Activated CD4-positive, CD25-positive, alpha-beta regulatory T cell treated with anti-CD3 and anti-CD28 coated beads, Interleukin-2, amount 50 U/mL, for 72 hours (primary cell): ENCODE results near the gene SPI1.

Source experiments
- DNase-seq: peaks from one replicate; pipeline ENCODE4 v3.0.0; 2021

The SPI1 gene

DNA sequence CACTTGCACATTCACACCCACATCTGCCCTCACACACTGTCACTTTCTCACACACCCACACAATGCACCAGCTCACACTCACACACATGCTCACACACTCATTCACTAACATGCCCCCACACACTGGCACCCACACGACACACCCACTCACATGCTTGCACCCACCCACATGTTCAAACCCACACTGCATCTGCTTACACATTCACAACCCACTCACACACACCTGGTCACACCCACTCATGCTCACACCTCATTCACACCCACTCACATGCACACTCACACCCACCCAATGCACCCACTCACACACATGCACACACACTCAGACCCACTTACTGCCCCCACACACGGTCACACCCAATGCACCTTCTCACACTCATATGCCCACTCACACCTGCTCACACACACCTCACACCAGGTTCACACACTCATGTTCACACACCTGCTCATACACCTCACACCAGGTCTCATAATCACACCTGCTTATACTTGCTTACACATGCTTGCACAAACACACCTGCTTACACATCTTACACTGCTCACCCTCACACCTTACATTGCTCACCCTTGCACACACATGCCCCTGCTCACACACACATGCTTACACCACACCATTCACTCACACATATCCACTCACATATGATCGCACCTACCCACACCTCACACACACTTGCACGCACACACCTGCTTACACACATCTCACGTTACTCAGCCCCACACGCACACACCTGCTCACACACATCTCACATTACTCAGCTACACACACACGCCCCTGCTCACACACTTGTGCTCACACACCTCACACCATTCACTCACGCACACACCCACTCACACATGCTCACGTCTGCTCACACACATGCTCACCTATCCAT is 22.0 kb downstream of the SPI1 start:
- DNase-seq, result no peak

DNA sequence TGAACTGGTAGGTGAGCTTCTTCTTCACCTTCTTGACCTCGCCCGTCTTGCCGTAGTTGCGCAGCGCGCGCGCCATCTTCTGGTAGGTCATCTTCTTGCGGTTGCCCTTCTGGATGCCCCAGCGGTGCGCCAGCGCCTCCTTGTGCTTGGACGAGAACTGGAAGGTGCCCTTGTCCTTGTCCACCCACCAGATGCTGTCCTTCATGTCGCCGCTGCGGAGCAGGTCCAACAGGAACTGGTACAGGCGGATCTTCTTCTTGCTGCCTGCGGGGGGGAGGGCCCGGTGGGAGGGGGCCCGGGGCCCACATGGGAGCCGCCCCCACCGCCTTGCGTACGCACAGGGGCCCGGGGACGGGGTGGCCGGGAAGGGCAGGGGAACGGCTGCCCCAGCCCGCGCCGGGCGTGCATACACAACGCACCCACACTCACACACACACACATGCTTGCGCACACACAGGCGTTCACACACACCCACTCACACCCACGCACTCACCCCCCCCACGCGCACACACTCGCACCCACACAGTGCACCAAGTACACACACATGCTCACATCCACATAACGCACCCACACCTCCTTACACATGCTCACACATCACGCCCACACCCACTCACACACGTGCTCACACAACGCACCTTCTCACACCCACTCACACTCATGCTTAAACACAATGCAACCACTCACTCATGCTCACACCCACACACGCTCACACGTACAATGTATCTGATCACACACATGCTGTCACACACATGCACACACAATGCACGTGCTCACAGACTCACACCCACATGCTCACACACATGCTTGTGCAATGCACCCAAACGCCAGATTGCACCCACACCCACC is 22.8 kb downstream of the SPI1 start:
- peak; percentile 48 for DNase-seq

DNA sequence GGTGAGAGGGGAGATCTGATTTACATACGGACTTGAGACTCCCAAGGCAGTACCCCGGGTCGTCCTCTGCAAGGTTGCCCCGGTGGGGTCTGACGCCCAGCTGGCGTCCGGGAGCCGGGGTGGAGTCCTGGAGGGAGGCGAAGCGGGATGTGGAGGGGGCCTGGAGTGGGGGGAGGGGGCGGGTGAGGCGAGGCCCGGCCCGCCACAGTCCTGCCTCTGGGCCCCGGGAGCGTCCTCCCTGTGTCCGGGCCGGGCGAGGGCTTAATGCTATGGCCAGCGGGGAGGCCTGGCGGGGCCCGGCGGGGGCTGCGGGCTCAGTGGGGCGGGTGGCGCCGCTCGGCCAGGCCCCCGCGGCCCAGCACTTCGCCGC is 23.4 kb downstream of the SPI1 start:
- DNase-seq, result no peak

DNA sequence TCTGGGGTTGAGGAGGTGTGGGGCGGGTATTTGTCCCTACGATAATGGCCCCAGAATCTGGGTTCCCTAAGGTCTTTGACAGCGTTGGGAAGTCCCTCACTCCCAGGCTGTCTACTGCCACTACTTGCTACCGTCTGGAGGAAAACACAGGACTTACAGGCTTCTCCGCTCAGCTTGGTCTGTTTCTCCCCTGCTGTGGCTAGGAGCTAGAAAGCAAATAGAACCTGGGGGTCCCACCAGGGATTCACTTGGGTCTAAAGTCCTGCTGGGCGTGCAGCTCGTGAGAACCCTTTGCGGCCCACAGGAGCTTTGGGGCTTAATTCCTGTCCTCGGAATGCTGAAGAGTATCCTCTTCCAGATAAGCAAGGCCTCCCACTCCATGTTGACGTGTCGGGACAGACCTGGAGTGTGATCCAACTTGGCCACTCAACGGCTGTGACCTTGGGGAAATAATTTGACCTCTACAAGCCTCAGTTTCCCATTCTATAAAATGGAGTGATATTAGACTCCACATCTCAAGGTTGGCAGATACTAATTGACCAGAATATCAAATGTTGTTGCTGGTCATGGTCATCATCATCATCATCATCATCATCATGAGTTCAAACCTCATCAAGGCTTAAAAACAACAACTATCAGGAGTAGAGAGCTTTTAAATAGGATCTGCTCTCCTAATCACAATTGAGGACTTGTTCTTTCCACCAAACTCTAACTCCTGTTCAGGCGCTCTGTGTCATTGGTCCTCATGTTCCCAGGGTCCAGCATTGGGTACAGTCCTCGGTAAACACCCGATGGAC is 24.2 kb downstream of the SPI1 start:
- no peak for DNase-seq

- DNase-seq, result no peak
These were observed 25.8 kb downstream of the SPI1 start, which contains the start of gene MYBPC3 for GRCh38 chr11:47352556-47352955. Gene MYBPC3 (minus strand): TSS chr11:47352702. CDS start chr11:47352647, 55 bp downstream.

DNA sequence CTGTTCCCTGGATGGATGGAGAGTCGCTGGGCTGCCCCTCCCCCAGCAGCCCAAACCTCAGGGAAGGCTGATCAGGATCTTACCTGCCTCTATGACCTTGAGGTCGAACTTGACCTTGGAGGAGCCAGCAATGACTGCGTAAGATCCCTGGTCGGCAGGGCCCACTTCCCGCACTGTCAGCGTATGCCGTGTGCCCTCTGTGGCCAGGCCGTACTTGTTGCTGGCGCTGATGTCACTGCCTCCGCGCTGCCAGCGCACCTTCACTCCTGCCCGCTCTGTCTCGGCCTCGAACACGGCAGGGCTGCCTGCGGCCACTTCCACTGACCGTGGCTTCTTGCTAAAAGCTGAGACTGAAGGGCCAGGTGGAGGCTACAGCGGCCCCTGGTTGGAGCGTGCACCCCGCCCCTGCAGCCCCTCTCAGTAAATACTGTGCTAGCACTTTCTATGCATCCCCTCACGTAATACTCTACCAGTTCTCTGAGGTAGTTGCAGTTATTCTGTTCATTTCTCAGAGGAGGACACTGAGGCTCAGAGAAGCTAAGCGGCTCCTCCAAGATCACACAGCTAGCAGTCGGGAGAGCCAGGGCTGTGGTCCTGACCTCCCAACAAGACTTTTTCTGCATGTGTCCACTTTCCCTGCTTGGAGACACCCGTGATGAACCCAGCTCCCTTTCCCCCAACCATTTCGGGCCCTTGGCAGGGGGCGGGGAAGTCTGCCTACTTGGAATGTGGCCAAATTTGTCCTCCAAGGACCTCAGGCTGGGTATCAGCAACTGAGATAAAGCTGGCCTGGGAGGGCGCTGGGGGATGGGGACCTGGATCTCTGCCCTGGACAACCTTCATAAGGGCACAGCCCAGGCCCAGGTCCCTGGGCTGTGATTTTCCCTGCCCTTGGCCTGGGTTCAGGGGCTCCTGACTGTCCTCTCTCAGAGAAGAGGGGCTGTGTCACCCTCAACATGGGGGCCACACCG is 26.9 kb downstream of the SPI1 start:
- no peak for DNase-seq

DNA sequence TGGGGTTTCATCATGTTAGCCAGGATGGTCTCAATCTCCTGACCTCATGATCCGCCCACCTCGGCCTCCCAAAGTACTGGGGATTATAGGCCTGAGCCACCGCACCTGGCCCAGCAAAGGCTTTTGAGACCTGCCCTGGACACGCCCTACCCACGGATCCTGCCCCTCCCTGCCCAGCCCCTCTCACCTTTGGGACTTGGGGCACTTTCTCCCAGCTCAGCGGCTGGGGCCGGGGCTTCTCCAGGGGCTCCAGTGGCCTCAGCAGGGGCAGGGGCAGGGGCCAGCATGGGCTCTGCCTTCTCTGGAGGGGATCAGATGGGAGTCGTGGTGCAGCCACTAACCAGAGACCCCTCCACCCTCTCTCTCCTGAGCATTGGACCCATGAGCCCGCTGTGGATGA is 28.0 kb downstream of the SPI1 start:
- no peak for DNase-seq

- DNase-seq, result no peak
These were observed 28.7 kb downstream of the SPI1 start for GRCh38 chr11:47349521-47350095.

DNA sequence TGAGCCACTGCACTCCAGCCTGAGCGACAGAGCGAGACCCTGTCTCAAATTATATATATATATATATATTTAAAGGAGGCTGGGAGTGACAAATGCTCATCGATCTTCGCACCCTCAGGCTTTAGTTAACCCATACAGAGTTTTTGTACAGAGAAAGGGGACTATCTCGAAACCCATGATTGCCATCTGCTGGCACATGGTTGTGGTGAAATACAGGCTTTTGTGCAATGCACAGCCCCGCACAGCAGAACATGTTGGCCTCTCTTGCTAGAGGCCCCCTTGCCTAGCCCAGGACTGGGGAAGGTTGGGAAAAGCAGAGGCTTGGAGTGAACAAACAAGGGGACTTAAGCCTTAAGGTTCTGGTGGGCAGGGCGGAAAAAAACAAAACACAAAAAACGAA is 29.5 kb downstream of the SPI1 start:
- DNase-seq, result no peak

GRCh38 chr11:47348131-47348802 is 30.1 kb downstream of the SPI1 start:
- DNase-seq, result no peak

DNA sequence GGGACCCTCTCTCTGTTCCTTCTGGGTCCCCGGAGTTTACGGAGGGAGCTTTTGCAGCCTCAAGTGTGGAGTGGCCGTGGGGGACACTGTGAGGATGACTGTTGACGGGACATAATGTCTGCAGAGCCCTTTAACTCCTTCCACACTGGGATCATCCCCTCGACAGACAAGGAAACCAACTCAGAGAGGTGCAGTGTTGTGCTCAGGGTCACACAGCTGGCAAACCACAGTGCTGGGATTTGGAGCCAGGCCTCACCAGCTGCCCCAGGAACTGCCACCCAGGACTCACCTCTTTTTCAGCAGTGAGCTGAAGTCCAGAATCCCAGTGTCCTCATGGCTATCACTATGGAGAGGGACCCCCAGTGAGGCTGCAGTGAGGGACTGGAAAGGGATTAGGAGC is 31.2 kb downstream of the SPI1 start:
- no peak for DNase-seq

- DNase-seq, result no peak
These were observed 32.3 kb downstream of the SPI1 start for GRCh38 chr11:47345890-47346563.

- DNase-seq, result no peak
These were observed 35.5 kb downstream of the SPI1 start for GRCh38 chr11:47342854-47343253.

- DNase-seq, result no peak
These were observed 36.1 kb downstream of the SPI1 start for GRCh38 chr11:47342036-47342803.

GRCh38 chr11:47340980-47341775 is 37.2 kb downstream of the SPI1 start:
- DNase-seq, result no peak

- no peak for DNase-seq
These were observed 38.3 kb downstream of the SPI1 start for GRCh38 chr11:47340010-47340409.

DNA sequence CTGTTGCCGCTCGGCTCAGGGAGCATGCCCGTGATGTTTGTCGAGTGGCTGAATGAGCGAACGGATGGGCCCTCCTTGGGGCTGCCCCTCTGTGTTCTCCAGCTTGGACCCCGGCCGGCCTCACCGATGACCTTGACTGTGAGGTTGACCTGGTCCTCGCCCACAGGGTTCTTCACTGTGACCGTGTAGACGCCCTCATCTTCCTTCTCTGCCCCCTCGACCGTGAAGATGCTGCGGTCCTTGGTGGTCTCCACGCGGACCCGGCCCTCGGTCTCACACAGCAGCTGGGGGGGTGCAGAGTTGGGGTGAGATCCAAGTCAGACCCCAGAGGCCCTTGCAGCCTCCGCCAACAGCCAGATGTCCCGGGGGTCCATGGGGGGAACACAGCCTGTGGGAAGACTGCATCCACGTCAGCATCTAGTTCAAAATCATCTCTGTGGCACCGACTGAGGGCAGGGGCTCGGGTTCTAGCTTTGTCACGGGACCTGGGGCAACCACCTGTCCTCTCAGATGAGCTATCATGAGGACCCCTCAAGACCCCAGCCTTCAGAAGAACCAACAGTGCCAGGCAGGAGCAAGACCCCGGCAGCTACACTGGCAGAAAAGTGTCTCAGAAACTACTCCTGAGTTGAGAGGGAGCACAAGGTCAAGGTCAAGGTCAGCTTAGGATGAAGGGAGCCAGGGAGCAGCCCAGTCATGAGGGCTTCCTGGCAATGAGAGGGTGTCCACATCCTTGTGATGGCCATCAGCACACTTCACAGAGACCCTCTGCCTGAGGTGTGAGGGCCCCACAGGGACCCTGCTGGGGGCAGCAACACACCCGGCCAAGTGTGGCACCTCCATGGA is 39.7 kb downstream of the SPI1 start:
- no peak for DNase-seq
